DMS79 (cell line): Measurements from ENCODE around the gene DNAH1.

ENCODE experiments used
- DNase-seq: peaks from one replicate; lab custom pipeline; 2025; lab: John Stamatoyannopoulos, UW

Gene DNAH1

DNA sequence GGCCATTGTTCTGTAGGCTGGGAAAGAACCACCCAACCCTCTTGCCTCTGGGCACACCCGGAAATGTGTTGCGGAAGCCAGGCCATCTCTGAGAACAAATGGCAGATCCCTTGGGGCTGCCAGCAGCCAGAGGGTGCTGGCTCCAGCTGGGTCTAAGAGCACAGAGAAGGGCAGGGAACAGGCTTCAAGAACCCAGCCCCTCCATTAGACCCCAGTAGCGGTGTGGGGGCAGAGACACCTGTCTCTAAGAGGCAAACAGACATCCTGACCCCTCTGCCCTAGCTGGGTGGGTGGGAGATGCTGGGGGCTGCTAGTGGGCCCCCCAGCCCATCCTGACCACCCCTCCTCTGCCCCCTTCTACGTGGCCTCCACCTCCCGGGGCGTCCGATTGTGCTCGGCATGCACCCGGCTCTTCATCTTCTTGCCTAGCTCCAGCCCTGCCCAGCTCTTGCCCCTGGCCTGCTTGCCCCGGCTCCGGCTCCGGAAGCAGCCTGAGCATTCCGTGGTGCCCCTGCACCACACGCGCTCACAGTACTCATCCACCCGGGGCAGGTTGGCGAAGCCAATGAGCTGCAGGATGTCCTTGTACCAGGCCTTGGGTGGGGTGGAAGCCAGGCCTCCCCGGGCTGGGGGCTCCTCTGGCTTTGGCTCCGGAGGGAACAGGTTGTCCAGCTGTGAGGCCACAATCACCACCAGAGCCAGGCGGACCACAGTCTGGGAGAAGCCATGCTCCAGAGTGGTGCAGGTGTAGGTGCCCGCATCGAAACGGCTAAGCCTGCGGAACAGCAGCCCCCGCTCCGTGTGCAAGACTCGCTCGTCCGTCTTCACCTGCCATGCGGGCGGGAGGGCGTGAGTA lies 119.4 kb downstream of the DNAH1 start:
- no peak for DNase-seq

DNA sequence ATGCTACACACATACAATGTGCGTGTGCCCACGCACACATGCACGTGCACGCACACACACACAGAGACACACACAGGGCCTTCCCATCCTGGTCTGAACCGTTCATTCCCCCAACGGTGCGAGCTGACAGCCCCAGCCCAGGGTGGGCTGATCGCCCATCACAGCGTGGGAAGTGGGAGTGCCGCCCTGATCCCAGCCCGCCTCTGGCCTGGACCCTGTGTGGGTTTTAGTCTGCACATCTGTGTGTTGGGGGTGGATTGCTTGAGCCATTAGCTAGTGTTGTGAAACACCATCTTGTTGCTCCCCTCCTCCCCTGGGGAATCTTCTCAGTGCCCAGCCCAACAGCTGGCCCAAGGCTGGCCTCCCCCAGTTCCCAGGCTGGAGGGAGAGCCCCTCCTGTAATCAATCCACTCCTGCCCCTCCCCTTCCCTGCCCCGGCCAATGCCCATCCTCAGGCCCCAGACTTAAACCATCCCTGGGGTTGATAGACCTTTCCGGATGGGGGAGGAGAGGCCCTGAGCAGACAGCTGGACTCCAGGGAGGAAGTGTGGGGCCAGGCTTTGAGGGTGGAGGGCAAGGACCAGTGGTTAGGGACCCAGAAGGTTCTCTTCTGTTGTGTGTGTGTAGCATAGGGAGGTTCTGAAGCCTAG lies 120.5 kb downstream of the DNAH1 start:
- no peak for DNase-seq

DNA sequence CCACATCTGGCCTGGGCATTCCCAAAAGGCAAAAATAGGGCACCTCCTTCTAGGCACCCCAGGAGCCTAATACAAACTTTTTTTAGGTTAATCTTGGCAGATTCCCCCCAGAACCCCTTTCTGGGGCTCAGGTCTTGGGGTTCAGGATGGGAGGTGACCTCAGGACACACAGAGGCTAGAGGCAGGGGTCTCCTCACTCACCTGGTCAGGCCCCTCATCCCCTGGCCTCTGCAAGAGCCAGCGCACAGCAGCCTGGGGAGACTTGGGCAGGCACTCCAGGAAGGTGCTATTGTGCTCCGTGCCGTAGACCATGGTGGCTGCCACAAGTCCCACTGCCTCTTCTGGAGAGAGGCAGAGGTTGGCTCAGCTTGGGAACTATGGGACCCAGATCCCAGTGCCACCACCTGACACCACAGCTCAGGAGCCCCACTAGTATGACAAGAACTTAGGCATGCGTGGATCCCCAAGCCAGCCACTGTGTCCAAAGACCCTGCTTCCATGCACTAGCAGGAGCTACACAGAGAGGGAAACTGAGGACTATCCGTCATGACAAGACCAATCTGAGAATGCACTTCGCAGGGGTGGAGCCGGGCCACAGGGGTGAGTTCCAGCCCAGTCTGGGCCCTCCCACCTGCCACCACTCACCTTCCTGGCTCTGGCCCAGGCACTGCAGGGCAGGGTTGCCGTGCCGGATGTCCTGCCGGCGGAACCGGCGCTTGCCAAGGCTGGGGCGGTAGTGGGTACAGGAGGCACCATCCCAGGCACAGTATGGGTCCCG lies 121.4 kb downstream of the DNAH1 start:
- no peak for DNase-seq

DNA sequence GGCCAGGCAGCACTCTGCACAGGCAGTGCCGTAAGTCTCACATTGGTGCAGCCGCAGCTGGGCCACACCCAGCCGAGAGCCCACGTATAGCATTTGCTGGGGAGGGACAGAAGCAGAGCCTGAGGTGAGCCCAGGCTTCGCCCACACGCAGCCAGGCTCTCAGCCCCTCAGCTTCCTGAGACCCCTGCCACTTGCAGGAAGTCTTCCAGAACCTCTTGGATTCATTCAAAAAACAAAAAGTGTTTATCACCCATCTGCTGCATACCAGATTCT lies 121.9 kb downstream of the DNAH1 start:
- DNase-seq, result no peak

DNA sequence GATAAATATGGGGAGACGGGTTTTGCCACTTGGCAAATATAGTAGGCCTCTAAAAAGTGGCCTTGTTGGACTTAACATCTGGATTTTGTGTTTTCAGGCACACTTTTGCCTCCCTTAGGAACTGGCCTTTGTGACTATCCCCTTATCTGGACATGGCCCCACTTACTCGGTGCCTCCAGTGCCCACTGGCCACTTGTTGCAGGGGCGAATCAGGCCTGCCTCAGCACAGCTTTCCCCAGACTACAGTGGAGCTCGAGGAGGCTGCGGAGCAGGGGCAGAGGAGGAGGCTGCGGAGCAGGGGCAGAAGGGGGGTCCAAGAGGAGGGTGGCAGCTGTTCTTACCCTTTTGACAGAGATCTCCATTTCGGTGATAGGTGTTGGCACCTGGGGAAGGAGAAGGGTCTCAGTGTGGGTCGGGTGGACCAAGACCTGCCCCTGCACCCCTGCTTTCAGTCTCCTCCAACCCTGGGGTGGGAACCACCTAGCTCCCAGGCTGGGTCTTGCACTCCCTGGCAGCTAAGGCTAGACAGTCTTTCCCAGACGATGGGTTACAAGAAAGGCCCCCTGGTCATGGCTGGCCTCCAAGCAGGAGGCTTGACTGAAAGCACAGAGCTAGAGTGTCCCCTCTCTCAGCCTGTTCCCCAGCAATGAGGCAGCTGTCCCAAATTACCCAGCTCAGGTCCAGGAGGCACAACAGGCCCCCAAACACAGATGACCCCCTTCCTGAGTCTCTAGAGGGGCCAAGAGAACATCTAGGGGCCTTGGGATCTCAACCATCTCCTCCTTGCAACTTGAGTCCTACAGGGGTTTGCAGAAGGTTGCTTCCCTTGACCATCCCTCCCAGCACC lies 122.7 kb downstream of the DNAH1 start:
- no peak for DNase-seq

DNA sequence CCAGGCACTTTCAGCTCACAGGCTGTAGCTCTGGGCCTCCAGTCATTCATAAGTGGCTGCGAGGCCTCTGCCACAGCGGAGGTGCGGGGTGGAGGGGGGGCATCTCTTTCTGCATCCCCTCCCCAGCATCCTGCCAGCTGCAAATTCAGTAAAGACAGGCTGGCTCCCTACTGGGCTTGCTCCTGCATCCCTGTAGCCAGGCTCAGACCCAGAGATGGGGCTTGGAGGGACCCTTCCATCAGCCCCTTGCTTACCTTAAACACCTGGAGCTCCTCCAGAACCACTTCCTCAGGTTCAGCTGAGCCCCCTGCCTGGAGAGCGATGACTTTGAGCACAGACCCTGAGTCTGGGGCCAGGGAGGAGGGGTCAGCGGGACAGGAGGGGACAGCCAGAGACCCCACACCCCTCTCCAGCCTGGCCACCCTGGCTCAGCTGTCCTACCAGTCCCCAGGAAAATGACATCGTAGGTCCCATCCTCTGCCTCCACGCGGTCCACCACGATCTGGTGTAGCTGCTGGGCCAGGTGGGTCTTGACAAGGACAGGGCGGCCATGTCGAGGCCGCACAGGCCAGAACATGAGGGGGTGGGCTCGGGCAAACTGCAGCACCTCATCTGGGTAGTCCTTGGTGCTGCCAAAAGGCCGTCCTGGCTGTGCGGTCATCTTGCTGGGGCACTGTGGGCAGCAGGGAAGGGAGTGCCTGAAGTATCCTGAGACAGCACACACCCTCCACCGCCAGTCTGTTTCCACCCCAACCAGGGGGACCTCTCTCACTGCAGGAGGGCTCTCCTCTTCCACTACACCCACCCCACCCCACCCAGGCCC lies 123.5 kb downstream of the DNAH1 start:
- no peak for DNase-seq

DNA sequence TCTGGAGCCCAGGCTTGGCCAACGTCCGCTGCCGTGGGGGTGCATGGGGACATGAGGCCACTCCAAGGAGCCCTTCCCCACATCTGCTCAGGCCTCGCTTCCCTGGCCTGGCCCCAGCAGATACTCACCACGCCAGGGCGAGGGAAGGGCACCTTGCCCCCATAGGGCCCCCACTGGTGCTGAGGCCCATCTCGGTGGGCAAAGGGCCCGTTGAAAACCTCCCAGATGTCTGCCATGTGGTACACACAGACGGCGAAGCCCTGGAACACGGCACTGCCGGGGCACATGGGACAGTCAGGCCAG lies 124.1 kb downstream of the DNAH1 start:
- DNase-seq, result no peak

DNA sequence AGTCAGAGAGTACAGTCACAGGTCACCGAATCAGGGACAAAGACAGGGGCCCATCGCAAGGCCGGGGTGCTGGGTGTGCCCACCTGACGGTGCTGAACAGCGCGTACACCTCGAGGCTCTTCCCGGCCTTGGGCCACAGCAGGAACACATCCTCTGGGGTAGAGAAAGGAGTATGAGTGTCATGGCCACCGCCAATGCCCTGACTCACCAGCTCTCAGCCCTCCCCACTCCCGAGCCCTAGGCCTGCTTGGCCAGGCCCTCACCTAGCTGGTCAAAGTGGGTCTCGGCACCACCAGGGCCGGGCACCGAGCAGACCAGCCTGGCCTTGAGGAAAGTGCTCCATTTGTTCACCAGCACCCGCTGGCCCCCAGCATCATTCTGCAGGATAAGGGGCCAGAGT lies 124.6 kb downstream of the DNAH1 start:
- DNase-seq, result no peak

DNA sequence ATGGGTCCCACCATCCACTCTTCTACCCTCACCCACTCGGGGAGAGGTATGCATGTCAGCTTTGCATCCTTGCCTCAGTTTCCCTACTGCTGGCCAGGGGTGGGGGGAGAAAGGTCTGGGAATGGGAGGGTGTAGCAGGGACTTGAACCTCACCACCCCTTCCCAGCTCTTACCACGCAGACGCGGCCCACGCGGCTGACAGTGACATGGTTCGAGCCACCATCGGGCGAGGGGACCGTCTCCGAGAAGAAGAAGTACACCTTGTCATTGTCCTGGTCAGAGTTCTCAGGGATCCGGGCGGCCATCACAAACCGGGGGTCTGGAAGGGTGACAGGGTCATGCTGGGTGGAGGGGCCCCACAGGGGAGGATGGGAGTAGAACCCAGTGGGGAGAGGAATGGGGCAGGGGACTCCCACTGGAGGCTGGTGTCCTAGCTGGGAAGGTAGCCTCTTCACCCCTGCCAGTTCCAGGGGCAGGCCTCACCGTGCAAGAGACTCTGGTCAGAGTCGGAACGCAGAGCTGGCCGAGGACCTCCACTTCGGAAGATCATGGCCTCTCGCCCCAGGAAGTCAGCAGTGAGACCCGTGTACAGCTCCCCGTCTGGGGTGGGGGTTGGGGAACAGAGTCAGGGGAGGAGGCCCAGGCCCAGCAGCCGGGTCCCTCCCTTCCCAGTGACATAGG lies 125.1 kb downstream of the DNAH1 start:
- no peak for DNase-seq

DNA sequence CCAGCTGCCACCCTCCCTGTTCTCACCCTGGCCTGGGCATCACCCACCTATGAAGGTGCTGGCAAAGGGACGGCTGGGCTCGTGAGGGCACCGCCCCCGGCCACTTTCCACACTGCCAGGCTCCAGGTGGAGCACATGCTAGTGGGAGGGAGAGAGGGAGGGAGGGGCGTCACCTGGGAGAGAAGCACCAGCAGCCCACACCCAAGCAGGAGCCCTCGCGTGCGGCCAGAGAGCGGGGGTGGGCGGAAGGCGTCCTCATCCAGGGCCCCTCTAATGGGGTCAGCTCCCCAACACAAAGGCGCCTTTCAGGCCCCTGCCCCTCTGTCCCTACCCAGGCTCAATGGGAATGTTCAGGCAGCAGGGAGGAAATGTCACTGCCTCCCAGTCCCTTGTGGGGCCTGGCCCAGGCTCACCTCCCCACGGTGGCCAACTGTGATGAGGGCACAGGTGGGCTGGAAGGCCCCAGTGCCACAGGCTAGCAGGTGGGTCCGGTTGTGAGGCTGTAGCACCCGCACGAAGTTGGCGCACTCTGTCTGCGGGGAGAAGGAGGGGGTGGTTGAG lies 125.7 kb downstream of the DNAH1 start:
- no peak for DNase-seq

DNA sequence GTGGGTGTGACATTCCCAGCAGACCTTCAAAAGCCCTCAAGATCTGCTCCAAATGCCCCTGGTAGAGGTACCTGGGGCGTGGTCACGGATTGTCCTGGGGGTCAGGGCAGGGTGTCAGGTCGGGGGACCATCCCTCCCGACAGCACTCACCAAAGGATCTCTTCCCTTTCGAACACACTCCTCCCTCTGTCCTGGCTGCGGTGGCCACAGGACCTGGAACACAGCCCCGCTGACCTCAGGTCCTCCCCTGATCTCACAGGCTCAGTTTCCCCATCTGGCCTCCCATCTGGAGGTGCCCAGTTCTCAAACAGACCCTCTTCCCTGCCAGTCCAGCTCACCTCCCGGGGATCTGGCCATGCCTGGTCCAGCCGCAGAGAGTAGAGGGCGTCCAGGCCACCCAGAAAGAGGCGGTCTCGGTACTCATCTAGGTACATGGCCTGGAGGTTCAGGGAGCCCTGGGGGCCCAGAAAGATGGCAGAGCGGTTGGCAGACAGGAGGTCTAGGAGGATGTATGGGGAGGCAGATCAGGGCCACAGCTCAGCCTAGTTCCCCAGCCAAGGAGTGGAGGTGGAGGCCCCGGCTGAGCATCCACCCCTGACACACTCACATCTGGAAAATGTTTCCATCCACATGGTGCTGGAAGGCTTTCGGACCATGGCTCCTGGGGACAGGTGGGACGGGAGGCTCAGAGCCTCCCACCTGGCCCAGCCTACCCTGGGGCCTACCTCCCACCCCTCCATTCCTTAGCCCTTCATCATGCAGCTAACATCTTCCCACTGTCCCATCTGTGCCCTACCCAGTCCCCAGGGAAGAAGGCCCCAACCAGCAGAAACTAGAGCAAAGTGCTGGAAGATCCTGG lies 126.5 kb downstream of the DNAH1 start:
- no peak for DNase-seq

DNA sequence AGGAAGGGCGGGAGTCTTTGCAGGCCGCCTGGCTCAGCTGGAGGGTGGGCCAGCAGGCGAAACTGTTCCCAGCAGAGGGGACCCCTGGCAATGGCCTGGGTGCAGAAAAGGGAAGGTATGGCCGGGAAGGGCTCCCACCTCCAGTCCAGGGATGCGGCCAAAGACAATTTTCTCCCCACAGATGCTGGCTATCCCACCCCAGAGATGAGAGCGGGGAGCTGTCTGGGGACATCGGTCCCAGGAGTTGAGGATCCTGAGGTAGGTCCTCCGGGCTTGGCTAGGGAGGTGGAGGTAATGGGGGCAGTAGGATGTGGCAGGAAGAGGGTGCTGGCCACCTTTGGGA lies 127.1 kb downstream of the DNAH1 start:
- DNase-seq, result no peak

DNA sequence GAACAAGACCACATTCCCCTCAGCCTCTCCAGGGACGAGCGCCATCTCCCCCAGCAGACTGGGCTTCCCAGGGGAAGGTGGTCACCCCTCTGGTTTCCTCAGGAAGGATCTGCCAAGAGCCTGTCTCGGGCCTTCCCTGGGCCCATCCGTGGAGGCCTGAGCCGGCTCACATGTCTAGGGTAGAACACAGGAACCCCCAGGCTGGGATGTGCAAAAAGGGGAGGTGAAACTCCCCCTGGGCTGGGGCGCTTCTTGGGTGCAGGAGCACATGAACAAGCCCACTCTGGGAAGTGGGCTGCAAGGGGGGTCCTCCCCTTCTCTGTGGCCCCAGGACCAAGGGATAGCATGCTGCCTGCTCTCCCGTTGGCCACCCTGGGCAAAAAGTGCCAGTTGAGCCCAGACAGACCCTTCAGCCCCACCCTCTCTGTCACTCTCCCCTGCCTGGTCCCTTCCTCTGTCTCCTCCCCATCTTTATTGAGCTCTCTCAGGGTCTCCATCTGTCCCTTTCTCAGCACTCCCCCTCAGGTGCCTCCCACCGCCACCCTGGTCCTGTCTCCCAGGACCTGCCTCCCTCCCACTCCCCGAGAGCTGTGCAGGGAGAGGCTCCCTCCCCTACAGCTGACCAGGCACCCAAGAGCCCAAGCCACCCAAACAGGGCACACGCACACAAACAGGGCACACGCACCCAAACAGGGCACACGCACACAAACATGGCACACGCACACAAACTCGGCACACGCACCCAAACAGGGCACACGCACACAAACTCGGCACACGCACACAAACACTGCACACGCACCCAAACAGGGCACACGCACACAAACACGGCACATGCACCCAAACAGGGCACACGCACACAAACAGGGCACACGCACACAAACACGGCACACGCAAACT lies 127.9 kb downstream of the DNAH1 start:
- DNase-seq, result no peak

DNA sequence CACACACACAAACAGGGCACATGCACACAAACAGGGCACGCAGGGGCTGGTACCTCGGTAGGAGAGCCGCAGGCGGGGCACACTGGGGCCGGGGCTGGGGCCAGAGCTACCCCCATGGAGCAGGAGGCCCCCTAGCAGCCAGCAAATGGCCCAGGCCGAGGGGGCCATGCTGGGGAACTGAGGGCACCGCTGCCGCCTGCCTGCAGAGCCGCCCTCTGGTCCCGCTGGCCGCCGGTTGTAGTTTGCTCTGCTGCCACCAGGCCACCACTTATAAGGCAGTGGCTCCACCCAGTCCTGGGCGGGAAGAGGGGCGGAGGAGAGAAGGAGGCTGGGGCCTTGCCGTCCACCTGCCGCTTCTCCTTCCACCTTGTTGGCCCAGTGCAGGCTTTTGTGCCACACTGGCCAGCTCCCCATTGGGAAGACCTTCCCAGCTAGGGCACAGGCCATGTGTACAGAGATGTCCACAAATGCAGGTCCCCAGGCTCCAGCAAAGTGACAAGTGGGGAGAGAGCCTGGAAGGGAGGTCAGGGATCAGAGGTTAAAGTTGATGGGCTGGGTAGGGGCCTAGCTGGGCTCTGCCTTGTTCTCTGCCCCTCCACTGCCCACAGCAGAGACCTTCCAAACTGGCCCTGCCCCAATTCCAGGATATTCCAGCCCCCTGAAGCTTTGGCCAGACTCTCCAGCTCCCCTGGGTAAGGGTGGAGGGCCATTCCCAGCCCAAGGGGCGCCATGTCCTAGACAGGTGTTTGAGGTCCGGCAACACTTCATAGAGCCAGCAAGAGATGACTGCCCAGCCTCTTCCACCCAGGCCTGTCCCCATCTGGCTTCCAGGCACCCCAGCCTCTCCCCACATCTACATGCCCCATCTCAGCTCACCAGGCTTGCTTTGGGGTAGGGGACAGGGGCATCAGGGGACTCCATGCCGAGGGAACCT lies 129.0 kb downstream of the DNAH1 start, which contains the start of gene SEMA3G:
Gene SEMA3G (minus strand): TSS at position 244 of the 934 bp plus-strand sequence. CDS start 76 bp downstream, at position 168.
- no peak for DNase-seq

DNA sequence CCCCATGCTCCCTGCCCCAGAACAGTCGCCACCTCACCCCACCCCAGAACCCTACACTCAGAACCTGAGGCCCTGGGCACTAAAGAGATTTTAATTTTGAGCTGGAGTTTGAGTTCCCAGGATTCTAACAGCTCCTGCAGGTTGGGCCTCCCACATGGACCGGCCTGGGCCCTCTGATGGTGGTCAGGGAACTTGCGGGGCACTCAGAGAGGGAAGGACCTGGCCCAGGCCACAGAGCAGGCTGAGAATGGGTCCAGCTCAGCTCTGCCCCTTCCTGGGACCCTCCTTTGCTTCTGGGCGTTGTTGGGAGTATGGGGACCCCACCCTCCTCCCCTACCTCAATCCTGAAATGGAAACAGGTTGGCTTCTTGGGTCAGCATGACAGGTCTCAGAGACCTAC lies 129.9 kb downstream of the DNAH1 start:
- DNase-seq, result no peak

DNA sequence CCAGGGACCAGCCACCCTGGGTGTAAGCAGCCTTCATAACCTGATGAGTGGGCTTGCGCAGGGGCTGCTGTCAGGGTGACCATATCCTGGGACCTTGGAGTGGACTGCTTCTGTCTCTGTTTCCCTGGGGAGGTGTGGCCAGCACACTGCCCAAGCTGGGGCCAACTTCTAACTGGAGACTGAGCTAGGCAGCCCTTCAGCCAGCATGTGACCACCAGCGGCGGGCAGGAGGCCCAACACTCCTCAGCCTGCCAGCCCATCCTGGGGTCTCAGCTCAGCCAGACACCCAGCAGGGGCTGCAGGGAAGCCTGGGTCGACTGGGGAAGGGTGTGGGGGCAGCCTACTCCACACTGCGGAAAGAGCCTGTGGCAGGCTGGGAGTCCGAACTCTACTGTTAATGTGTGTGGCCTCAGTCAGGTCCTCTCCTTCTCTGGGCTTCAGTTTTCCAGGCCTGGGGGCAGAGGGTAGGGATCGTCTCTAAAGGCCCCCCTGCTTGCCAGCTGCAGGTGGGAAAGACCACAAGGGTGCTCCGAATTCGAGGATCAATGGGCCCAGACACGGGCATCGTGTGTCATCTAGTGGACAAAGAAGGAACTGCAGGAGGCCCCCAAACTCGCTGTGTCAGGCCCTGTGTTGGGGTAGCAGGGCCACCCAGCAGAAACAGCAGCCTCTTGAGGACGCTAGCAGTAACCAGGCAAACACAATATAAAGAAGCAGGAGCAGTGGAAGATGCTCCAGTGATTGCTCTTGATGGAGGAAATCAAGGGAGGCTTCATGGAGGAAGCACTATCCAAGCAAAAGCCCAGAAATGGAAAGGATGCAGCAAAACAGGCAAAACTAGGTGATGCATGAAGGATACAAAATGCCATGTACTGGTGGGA lies 130.8 kb downstream of the DNAH1 start:
- peak; percentile 5 for DNase-seq
